Cerebellar cortex (tissue), 1 donor: Measurements from ENCODE around the gene C11orf58.

Experiments used
- DNase-seq: peaks from one replicate; pipeline ENCODE4 v3.0.0-alpha.2; 2015; ENCODE audit warnings: low spot score

Gene C11orf58

DNA sequence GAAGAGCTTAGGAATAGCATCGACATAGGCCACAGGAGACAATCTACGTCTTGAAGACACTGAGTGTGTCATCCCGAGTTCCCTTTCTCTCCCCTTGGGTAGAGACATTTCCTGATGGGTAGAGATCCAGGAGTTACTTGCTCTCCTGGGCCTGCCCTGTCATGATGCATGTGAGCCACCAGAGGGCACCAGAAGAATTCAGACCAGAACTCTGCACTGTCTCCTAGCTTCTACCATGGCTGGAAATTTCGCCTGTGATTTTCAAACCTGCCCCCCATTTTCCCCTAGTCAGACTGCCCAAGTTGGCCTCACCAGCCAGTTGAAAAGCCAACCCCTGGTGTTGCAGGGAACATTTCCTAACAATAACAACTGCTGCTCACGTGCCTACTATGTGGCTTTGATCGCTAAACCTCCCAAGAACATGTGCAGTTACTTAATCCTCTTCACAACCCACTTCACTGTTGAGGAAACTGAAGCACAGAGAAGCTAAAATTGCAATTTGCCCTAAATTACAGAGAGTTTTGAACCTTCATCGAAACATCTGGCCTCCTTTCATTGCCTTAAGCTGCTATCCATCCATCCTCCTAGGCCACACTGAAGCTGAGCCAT, 47.2 kb downstream of the C11orf58 start:
- DNase-seq, result peak; percentile 75

- no peak for DNase-seq
Measured at GRCh38 chr11:16786131-16786530, 47.7 kb downstream of the C11orf58 start.

DNA sequence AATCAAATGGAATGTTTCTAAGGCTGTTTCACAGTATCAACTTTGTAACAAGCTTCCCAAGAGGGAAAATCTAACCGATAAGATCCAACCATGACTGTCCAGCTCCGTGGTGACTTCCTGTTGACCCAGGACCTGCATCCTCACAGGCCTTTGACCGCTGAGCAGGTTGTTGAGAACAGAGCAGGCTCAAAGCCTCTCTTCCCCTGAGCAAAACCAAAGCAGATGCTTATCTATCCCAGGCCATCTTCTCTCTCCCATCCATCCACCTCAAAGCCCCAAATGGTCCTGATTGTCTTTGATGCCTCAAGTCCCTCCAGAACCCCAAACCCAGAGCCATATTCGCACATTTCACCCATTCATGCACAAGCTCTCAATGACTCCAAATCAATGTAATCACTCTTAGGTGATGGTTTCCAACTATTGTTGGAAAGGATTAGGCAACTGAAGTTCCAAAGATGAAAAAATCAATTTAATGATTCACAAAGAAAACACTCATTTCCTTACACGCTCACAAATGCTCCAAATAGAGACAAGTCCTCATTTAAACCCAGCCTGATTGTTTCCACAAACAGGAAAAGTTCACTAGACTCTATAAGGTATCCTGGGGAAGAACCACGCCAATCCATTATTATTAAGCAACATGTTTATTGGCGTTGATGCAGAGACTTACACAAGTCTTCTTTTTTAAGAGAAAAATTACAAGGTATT, 48.7 kb downstream of the C11orf58 start:
- DNase-seq, result no peak

DNA sequence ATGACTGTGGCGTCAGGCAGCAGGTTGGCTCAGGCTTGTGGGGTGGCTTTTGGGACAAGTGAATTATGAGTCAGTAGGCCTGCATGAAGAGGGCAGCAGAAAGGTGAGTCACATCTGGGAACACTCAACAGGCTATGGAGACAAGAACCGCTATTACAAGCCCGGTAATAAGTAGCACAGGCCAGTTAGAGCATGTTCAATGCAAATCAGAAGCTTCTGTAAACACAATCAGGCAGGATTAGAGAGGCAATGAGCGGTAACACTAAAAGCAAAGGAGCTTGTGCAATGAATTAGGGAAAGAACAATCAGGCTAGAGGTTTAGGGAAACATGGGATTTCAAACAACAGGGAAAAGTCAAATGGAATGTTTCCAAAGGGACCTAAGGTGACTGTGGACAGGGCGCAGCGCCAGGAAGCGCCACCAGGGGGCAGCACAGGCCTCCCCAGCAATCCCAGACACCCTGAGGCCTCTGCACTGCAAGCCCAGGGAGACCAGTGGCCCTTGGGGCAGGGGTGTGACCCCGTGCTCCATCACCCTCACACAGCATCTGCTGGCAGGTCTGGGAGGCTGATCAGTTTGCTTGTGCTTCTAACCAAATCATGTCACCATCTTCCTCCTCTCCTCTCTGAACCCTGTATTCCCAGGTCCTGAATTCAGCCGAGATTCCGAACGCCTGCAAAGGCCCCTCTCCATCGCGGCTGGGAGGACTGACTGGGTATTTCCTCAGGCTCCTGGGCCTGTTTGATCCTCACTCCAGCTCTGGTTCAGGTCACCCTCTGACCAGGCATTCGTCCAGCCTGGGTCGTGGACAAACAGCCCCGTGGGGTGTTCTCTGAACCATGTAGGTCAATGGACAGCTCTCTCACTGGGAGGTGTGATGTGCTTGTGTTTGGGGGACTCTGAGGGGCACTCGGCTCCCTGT, 50.0 kb downstream of the C11orf58 start:
- DNase-seq, result peak; percentile 45

DNA sequence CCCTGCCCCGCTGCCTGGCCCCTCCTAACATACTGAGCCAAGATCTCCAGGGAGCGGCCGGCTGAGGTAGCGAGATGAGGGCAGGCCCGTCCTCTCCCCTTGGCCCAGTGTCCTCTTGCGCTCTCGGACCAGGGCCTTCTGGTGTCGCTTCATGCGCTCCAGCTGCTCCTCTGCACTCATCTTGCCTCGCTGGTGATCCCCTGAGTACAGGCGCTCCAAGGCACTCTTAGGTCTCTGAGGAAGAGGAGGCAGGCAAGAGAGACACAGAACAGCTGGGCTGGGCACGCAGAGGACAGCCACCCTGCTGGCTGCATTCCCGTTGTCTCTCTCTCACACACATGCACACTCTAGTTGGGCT, 50.6 kb downstream of the C11orf58 start:
- no peak for DNase-seq

DNA sequence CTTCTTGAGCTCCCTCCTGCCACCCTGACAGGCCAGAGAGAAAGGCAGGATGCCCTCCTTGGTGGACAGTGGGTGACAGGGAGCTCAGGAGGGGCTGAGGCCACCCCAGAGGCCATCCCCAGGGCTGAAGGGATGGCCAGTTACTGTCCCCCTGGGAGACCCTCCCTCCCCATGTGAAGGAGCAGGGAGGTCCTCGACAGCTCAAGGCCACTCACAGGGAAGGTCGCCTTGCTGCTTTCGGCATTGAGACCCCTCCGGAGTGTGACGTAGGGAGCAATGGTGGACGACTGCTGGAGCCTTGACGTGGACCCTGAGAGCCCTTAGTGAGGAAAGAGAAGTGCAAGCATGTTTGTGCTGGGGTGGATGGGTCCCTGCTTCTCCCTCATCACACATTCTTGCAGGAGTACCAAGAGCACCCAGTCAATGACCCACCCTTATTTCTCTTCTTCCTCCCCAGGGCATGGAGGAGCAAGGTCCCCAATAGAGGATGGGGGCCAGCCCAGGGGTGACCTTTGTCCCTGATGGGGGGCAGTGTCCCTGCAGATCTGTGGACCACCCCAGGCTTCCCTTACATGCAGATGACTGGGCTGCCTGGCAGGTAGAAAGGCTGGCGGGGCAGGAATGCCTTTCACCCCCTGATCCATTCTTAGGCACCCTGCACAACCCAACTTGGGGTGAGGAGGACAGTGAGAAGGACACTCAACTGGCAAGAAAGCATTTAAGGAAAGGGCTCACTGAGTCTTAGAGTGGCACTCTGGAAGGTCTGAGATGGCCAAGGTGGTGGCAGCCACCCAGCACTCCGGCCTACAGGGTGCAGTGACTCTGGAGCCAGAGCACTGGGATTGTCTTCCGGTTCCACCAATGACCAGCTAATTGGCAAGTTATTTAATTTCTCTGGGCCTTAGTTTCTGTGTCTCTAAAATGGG, 51.4 kb downstream of the C11orf58 start:
- DNase-seq, result no peak

DNA sequence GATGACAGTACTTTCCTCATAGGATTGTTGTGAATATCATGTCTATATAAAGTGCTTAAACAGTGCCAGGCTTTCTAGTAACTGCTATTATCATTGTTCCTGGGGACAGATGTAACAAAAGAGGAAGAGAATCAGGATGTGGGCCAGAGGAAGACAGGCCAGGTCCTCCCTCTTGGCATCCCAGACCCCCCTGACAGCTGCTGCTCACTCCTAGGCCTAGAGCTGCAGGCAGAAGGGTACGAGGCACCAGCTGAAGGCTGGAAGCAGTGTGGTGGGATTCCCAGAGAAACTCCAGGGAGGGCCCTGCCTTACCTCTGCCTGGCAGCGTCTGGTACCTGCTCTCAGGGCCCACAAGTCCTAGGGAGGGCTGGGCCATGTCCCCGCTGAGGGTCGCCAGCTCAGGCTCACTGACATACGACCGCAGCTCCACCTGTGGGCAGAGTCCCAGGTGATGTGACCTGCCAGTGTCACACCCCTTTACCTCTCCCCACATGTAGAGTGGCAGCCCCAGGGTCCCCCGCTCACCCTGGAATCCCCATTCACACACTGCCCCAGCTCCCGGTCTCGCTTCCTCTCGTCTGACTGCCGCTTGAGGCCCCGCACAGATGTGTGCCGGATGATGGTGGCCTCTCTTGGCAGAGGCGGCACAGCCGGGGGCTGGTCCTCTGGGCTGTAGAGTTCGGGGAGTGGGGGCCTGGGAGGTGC, 52.2 kb downstream of the C11orf58 start:
- no peak for DNase-seq

DNA sequence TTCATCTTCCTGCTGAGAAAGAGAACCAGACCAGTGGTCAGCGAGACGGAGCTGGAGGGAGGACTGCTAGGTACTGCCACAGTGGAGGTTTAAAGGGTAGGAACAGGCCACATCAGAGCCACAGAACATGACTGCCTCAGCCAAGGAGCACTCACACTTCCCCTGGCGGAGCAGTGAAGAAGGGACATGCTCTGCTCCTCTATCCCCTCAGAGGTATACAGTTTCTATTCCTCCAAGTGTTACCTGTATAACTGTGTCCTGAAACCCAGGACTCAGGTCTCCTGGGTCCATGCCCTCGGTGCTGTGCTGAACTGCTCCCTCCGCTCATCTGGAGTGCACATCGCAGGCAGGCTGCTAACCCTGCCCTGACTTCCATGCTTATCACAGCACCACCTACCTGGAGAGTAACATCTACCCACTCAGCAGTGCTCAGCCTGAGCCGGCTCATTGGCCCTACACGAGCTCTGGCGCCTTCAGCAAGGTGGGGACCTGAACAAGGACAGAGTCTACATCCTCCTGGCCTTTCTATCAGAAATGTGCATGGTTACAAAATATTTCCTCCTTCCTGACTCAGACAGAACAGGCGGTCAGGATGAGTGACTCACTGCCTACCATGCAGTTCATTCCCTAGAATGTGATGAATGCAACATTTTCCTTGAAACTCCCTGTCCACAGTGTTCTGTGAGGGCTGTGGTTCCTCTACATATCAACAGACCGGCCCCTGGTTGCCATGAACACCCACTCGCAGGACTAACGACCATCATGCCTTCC, 52.9 kb downstream of the C11orf58 start:
- DNase-seq, result no peak

GRCh38 chr11:16792426-16792825, 54.0 kb downstream of the C11orf58 start:
- DNase-seq, result no peak

GRCh38 chr11:16793009-16793408, 54.6 kb downstream of the C11orf58 start:
- DNase-seq, result peak; percentile 4

- DNase-seq, result peak; percentile 42
Measured at GRCh38 chr11:16793511-16793910, 55.1 kb downstream of the C11orf58 start.

DNA sequence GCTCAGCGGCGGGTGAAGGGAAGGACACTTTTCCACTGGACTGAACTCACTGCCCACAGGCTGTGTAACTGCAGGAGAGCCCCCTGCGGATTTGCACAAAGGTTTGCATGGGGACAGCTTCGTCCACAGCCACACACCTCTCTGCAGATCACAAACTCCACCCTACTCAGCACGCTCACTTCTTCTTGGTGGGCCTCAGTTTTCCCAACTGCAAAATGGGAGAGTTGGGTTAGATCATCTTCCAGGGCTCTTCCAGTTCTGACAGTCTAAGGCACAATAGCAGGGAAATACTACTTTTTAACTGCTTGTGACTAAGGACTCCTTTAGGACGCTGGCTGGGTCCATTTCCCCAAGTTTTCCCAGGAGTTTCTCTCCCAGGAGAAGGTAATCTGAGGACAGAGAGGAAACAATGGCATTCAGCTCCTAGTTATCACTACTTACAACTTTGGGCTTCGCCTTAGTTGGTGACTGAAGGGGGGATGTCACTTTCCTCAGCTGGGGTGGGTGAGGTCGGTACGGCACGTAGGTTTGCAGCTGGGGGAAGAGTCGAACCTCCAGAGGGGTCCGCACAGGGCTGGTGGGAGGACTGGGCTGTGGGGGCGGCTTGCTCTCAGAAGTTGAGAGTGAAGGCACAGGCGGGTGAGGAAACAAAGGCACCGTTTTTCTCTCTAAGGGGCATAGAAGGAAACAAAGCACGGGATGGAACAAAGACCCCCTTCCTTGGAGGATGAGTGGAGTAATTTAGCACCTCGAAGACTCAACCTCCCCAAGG, 55.8 kb downstream of the C11orf58 start:
- DNase-seq, result no peak

DNA sequence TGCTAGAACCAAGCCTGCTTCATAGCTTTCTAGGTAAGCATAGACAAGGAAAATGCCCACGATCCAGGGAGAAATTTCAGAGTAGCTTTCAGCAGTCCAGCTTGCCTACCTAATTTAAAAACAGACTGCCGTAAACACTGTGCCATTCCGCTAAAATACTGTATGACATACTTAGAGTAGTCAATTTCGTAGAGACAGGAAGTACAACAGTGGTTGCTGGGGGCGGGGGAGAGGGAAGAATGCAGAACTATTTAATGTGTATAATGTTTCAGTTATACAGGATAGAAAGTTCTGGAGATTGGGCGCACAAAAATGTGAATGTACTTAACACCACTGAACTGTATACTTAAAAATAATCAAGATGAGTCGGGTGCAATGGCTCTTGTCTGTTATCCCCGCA, 56.7 kb downstream of the C11orf58 start:
- no peak for DNase-seq

GRCh38 chr11:16796311-16796710, 57.9 kb downstream of the C11orf58 start:
- DNase-seq, result no peak

DNA sequence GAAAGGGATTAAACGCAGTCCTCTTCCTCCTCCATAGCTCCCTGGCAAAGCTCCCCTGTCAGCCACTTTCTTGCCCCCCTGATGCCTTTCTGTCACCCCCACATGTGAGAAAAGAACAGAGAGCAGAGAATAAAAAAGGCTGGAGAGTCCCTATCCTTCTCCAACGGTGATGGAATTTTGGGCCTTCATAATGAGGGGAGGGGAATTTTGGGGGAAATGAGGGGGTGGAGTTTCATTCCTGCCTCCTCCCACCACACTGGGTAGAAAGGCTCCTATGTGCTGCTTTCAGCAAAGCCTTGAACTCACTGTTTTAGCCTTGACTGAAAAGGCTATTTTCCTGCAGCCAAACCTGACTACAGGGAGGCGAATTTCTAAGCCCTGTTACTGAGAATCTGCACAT, 59.3 kb downstream of the C11orf58 start:
- no peak for DNase-seq

DNA sequence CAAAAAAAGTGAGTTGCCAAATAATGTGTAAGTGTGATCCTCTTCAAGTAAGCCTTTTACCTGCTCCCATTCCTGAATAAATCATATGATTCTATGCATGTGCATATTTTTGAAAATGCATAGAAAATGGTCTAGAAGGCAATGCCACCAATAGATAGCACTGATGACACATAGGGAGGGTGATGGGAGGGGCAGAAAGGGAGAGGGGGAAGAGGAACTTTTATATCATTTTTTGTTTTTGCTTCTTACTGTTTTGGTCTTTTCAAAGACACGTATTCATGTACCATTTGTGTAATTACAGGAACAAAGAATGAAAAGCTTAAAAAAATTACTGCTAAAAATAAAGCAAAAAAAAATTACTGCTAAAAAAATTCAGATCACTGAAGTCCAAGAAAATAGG, 60.8 kb downstream of the C11orf58 start:
- no peak for DNase-seq

DNA sequence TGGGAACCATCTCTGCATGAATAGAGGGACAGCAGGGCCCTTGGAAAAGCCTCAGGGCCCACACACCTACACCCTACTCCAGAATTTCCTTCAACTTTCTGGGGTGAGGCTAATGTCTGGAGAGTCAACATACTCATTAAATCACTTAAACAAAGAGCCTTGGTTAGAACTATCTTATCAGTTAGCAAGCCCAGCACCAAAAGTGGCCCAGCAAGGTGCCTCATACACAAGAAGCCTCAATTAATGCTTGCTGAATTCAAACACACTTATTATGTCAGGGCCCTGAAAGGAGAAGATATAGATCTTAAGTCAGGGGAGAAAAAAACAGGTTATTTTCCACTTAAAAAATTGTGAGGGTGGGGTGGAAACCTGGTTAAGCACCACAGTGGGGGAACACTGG, 61.4 kb downstream of the C11orf58 start:
- no peak for DNase-seq

GRCh38 chr11:16800382-16800781, 61.9 kb downstream of the C11orf58 start:
- DNase-seq, result no peak

GRCh38 chr11:16801288-16801980, 63.0 kb downstream of the C11orf58 start:
- DNase-seq, result no peak
